RPMI7951 (cell line): ENCODE results near the gene MIAT. TPM values are rescaled to one million over a fixed set of nuclear protein-coding genes. Genes with fewer than 3 reads are reported as not detected.
A peak's percentile ranks its signal among the peaks of the same experiment; 100 is the strongest.
"Not testable (repeated sequence)": the region's sequence is repeated elsewhere in the genome, so short reads cannot be mapped to it uniquely, and the experiment has no call there.

ENCODE experiments used
- DNase-seq: peaks from one replicate; pipeline ENCODE4 v3.0.0-alpha.2; 2012; ENCODE audit warnings: low read depth
- total RNA-seq: library from RNA; depleted of rRNA; stranded (reverse); fragments of >200 nt; shearing (Covaris generic); gene quantifications from 2 replicates; pipeline ENCODE4 v1.2.3, GENCODE V29; 2014

MIAT gene
- total RNA-seq, 1 experiment from 2014 or later, result 0.48 TPM

GRCh38 chr22:26700462-26700861, 43.1 kb downstream of the MIAT start:
- DNase-seq, result no peak

GRCh38 chr22:26700886-26701285, 43.5 kb downstream of the MIAT start:
- DNase-seq, result peak; percentile 5

GRCh38 chr22:26701323-26701722, 43.9 kb downstream of the MIAT start:
- DNase-seq, result no peak

- peak; percentile 19 for DNase-seq
These were observed 45.8 kb downstream of the MIAT start for GRCh38 chr22:26702906-26703830.

GRCh38 chr22:26705379-26705778, 48.0 kb downstream of the MIAT start:
- not testable (repeated sequence) for DNase-seq

- no peak for DNase-seq
These were observed 49.7 kb downstream of the MIAT start for GRCh38 chr22:26707090-26707489.

GRCh38 chr22:26707581-26707980, 50.2 kb downstream of the MIAT start:
- no peak for DNase-seq

GRCh38 chr22:26708256-26709009, 51.0 kb downstream of the MIAT start:
- DNase-seq, result no peak

- DNase-seq, result peak; percentile 19
These were observed 52.4 kb downstream of the MIAT start for GRCh38 chr22:26709617-26710390.

- no peak for DNase-seq
These were observed 54.0 kb downstream of the MIAT start for GRCh38 chr22:26711205-26711963.

GRCh38 chr22:26712158-26712557, 54.8 kb downstream of the MIAT start:
- no peak for DNase-seq

- DNase-seq, result no peak
These were observed 56.5 kb downstream of the MIAT start for GRCh38 chr22:26713823-26714449.

GRCh38 chr22:26714971-26715370, 57.6 kb downstream of the MIAT start:
- DNase-seq, result no peak

GRCh38 chr22:26715392-26715936, 58.1 kb downstream of the MIAT start:
- DNase-seq, result no peak

- no peak for DNase-seq
These were observed 61.1 kb downstream of the MIAT start for GRCh38 chr22:26718488-26718887.

GRCh38 chr22:26718905-26719304, 61.5 kb downstream of the MIAT start:
- DNase-seq, result peak; percentile 94

GRCh38 chr22:26722159-26722558, 64.8 kb downstream of the MIAT start:
- peak; percentile 74 for DNase-seq

- no peak for DNase-seq
These were observed 67.0 kb downstream of the MIAT start for GRCh38 chr22:26724414-26724813.

GRCh38 chr22:26725012-26725676, 67.8 kb downstream of the MIAT start:
- no peak for DNase-seq
